WTC11 (cell line): ENCODE results near the gene H1-8.

Experiments used
- CREM ChIP-seq: sonication (generic); formaldehyde crosslinking; IDR thresholded peaks from 2 replicates; pipeline ENCODE4 v1.8.1; 2022; ENCODE audit warnings: mild to moderate bottlenecking, missing genetic modification reagents, moderate library complexity
- CTCF ChIP-seq: fragments of 200-600 bp; IDR thresholded peaks from 2 replicates; pipeline ENCODE4 v1.8.0; 2022; ENCODE audit warnings: antibody characterized with exemption
- E2F1 ChIP-seq: sonication (generic); formaldehyde crosslinking; IDR thresholded peaks from 2 replicates; pipeline ENCODE4 v1.8.0; 2022; ENCODE audit warnings: mild to moderate bottlenecking, missing genetic modification reagents
- SMAD4 ChIP-seq: sonication (generic); formaldehyde crosslinking; IDR thresholded peaks from 2 replicates; pipeline ENCODE4 v1.8.0; 2022; ENCODE audit warnings: mild to moderate bottlenecking, missing genetic modification reagents

GRCh38 chr3:129531699-129532098 is 11.3 kb upstream of the H1-8 start:
- TF ChIP-seq CTCF: no peak
- no peak for TF ChIP-seq E2F1 (CRISPR knock-in tag)
- no peak for TF ChIP-seq SMAD4 (CRISPR knock-in tag)
- no peak for TF ChIP-seq CREM (CRISPR knock-in tag)
